Astrocyte (in vitro differentiated cells and primary cell): ENCODE data around the gene CYP2R1.

Experiments
- EZH2 ChIP-seq: IDR thresholded peaks from 2 replicates; pipeline ENCODE4 v1.6.1; 2012; ENCODE audit warnings: mild to moderate bottlenecking, low read length, inconsistent platforms; ENCODE audit not compliant: insufficient read depth
- TF ChIP-seq, protein P1 (sequence below): IDR thresholded peaks from 2 replicates; pipeline ENCODE4 v1.5.1; 2011; ENCODE audit warnings: low read depth, mild to moderate bottlenecking, inconsistent platforms, low read length, moderate library complexity; ENCODE audit not compliant: insufficient read depth

- TF ChIP-seq, protein P1, sequence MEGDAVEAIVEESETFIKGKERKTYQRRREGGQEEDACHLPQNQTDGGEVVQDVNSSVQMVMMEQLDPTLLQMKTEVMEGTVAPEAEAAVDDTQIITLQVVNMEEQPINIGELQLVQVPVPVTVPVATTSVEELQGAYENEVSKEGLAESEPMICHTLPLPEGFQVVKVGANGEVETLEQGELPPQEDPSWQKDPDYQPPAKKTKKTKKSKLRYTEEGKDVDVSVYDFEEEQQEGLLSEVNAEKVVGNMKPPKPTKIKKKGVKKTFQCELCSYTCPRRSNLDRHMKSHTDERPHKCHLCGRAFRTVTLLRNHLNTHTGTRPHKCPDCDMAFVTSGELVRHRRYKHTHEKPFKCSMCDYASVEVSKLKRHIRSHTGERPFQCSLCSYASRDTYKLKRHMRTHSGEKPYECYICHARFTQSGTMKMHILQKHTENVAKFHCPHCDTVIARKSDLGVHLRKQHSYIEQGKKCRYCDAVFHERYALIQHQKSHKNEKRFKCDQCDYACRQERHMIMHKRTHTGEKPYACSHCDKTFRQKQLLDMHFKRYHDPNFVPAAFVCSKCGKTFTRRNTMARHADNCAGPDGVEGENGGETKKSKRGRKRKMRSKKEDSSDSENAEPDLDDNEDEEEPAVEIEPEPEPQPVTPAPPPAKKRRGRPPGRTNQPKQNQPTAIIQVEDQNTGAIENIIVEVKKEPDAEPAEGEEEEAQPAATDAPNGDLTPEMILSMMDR: no peak
- no peak for TF ChIP-seq EZH2
Measured at GRCh38 chr11:14894657-14895598, 2.9 kb upstream of the CYP2R1 start.
